Pons (tissue), 1 donor: Measurements from ENCODE around the gene ERLEC1.
"Not testable (repeated sequence)": the region's sequence is repeated elsewhere in the genome, so short reads cannot be mapped to it uniquely, and the experiment has no call there.

Experiments
- DNase-seq: peaks from one replicate; pipeline ENCODE4 v3.0.0-alpha.2; 2016; ENCODE audit warnings: low spot score

Gene ERLEC1

DNA sequence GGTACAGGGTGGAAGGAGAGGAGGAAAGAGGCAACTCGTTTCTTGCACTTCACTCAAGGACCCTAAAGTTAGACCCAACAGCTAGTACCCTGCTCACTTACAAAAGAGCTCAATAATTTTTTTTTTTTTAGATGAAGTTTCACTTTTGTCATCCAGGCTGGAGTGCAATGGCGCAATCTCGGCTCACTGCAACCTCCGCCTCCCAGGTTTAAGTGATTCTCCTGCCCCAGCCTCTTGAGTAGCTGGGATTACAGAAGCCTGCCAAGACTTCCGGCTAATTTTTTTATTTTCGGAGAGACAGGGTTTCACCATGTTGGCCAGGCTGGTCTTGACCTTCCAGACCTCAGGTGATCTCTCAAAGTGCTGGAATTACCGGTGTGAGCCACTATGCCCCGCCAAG, 4.2 kb upstream of the ERLEC1 start:
- no peak for DNase-seq

DNA sequence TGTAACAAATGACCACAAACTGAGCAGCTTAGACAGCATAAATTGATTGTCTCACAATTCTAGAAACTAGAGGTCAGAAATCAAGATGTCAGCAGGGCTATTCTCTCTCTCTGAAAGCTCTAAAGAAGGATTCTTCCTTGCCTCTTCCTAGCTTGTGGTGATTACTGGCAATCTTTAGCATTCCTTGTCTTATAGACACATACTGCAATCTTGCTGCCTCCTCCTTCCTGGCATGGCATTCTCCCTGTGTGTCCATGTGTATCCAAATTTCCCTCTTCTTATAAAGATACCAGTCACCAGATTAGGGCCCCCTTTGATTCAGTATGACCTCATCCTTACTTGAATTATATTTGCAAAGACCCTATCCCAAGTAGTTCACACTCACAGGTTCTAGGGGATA, 2.4 kb upstream of the ERLEC1 start:
- no peak for DNase-seq

DNA sequence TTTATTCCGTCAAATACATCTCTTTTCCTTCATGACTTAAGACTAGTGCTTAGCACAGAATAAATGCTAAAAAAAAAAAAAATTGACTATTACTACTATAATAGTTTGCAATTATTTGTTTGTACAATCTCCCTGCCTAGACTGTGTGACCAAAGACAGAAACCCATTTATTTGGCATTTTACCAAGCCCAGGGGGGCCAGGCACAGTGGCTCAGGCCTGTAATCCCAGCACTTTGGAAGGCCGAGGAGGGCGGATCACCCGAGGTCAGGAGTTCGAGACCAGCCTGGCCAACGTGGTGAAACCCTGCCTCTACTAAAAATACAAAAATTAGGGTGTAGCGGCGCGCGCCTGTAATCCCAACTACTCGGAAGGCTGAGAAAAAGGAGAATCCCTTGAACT, 1.5 kb upstream of the ERLEC1 start:
- DNase-seq: no peak

DNA sequence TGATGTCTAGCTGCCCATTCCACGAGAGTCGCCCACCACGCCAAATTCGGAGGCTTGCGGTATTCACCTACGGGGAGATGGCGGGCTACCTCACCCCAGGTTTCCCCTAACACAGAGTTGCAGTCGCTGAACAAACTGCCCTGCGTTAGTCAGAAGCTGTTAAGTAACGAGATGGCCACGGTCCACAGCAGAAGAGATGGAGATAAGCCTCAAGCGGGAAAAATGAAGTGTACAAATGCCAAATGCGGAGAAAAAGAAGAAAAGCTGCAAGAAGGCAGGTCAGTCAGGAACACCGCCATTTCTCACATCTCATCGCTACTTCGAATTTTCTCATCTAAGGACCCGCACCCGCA, 516 bp upstream of the ERLEC1 start:
- DNase-seq: no peak

DNA sequence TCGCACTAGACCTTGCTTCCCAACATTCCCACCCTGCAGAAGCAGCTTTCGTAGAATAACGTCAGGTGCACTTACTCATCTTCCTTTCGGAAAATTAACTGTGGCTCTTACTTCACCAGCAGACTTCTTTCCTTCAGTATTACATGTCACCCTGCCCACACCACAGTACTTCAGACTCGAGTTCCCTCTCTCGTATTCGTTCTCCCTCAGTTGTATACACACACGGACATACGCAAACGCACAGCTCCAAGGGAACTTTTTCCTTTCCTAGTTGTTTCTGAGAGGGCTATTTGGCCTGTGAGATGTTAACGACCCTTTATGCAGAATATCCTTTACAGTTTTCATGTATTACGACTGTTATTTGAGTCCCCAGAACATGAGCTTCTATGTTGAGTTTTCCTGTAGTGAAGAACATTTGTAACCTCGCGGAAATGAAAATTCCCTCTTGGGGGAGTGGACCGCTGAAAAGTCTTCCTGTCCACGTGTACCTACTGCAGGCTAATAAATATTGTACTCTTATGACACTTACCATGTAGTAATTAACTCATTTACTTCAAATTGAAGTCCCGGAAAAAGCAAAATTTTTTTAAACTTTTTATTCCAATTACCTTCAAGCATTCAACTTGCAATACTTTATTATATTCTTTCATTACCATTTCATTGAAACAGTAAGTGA, 908 bp downstream of the ERLEC1 start:
- peak; percentile 16 for DNase-seq

DNA sequence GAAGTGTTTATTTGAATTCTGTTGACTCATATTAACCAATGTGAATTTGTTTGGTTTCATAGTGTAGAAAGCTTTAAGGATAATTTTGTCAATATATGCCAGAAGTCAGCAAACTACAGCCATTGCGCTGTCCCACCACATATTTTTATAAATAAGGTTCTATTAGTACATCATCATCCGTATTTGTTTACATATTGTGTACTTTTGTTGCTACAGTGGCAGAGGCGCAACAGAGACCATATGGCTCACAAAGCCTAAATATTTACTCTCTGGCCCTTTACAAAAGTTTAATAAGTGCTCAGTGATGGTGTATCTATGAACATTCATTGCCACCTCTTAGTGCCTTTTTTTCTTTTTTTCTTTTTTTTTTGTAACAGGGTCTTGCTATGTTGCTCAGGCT, 6.4 kb downstream of the ERLEC1 start:
- DNase-seq: no peak

DNA sequence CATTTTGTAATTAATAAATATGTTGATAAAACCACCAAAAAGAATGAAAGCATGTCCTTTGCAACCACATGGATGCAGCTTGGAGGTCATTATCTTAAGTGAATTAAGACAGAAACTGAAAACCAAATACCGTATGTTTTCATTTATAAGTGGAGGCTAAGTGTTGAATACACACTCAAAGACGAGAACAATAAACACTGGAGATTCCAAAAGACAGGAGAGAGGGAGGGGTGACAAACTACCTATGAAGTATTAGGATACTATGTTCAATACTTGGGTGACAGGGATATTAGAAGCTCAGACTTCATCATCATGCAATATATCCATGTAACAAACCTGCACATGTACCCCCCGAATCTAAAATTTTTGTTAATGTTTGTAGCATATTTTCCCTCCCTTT, 7.0 kb downstream of the ERLEC1 start:
- DNase-seq: no peak

DNA sequence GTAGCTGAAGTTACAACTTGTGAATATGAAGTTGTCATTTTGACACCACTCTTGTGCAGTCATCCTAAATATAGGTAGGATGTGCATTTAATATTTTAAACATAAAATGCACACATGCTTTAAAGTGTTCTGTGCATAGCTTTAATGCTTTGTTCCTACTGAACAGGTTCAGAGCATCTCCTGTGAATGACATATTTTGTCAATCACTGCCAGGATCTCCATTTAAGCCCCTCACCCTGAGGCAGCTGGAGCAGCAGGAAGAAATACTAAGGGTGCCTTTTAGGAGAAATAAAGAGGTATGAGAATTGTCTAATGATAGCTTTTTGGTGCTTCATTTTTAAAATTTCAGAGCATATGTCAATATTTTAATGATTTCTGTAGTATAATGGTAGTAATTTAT, 14.7 kb downstream of the ERLEC1 start:
- DNase-seq: no peak

DNA sequence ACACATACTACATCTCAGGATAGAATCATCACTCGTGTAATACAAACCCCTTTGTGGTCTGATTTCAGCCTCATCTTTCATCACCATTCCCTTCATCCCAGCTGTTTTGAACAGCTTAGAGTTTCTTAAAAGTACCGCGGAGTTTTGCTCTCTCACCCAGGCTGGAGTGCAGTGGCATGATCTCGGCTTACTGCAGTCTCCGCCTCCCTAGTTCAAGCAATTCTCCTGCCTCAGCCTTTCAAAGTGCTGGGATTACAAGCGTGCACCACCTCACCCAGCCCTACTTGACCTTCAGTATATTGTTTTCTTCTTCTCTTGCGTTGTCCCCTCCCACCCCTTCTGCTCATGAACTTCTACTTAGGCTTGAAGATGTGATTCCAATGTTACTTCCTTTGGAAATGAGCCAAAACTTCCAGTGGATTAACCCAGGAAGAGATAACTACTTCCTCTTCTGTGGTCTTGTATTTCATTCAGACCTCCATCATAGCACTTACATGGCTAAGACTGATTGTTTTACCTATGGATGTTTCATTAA, 15.8 kb downstream of the ERLEC1 start:
- no peak for DNase-seq

DNA sequence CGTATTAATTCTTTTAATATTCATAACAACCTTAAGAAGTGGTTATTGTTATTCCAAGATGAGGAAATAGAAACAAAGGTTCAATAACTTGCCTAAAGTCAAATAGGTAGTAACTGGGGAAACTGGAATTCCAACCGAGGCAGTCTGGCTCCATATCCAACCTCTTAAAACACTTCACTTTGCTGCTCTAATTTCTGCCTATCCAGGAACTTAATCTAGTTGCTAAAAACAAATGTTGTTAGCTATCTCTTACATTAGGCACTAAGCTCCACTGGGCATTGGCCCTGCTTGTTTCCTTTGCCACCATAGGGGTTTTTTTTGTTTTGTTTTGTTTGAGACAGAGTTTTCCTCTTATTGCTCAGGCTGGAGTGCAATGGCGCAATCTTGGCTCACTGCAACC, 24.8 kb downstream of the ERLEC1 start:
- DNase-seq: no peak

DNA sequence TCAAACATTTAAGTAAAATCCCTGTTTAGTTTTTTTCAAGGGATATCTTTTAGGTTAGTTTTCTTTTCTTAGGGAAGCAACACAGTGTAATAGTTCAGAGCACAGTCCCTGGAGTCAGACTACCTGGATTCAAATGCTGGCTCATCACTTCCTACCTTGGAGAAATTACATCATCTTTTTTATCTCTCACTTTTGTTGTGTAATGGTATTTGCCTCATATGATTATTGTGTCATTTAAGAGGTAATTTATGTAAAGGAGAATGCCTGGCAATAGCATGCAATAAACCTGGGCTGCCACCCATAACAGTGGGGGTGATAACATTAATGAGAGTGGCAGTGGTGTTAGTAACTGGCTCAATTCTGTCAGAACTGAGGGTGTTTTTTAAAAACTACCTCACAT, 26.3 kb downstream of the ERLEC1 start:
- no peak for DNase-seq

DNA sequence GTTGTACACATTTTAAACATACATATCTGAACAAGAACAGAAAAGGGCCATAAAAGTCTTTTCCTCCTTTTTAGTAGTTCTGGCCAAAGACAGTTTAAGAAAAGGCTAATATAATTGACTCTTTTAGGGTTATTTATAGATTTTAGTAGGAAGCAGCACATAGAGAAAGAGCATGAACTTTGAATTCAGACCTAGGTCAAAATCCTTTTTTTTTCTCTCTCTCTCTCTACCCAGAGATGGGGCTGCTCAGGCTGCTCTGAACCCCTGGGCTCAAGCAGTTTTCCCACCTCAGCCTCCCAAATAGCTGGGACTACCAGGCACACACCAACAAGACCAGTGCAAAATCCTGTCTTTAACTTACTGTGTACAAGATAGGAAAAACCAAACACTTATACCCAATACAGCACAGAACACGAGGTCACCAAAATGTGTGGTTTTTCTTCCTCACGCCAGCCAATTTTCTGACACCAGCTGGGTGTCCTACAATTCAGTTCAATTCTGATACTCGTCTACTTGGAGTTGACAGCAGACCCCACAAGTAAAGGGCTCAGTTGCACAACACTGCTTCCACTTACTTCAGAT, 32.1 kb downstream of the ERLEC1 start:
- no peak for DNase-seq

DNA sequence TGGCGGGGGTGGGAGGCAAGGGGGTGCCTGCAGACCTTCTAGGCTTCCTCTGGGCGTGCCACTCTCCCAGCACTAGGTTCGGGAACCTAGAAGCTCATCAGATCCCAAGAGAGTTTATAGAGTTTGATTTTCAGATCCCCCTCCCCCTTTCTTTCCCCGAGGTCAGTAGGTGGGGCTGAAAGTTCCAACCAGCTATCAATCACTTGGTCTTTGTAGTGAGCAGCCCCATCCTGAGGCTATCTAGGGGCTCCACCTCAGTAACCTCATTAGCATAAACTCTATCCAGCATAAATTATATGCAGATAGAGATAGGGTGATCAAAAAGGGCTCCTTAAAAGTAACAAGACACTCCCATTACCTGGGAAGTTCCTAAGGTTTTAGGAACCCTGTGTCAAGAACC, 32.8 kb downstream of the ERLEC1 start:
- DNase-seq: no peak

DNA sequence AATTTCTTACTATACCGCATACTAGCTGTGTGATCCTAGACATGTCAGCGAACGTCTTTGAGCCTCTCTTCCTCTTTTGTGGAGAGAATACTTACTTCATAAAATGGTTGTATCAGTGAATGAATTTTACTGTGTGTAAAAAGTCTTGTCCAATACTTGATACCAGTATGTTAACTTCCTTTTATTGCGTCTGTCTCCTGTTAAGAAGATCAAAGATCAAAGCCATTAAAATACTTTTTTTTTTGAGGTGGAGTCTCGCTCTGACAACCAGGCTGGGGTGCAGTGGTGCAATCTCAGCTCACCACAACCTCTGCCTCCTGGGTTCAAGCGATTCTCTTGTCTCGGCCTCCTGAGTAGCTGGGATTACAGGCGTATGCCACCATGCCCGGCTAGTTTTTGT, 33.2 kb downstream of the ERLEC1 start:
- no peak for DNase-seq

DNA sequence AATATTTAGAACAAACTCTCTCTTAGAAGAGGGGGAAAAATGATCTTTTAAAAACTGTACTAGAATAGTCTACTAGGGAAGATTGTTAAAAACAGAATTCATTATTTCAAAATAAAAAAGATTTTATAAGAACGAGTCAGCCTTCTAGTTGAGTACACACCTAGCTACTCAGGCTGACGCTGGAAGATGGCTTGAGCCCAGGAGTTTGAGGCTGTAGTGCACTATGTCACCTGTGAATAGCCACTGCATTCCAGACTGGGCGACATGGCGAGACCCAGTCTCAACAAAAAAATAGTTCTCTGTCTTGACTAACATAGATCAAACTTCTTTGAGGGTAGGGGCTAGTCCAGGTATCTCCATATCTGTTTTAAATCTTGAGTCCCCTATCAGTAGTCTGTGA, 33.9 kb downstream of the ERLEC1 start:
- no peak for DNase-seq

DNA sequence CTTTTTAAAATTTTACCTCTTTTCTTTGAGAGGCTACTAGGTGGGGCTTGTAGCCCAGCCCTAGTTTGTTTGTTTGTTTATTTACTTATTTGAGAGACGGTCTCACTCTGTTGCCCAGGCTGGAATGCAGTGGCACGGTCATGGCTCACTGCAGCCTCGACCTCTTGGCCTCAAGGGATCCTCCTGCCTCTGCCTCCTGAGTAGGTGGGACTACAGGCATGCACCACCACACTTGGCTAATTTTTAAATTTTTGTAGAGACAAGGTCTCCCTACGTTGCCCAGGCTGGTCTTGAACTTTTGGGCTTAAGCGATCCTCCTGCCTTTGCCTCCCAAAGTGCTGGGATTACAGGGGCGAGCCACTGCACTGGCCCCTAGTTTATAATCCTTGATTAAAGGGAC, 35.0 kb downstream of the ERLEC1 start:
- no peak for DNase-seq

DNA sequence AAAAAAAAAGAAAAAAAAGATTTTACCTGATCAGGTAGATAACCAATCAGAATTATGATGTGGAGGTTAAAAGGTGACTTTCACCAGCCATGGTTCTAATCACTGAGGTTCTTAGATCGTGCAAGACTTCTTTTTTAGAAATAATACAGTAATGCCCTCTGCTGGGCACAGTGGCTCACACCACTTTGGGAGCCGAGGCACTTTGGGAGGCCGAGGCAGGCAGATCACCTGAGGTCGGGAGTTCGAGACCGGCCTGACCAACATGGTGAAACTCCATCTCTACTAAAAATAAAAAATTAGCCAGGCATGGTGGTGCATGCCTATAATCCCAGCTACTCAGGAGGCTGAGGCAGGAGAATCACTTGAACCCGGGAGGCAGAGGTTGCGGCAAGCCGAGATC, 36.8 kb downstream of the ERLEC1 start:
- not testable (repeated sequence) for DNase-seq

DNA sequence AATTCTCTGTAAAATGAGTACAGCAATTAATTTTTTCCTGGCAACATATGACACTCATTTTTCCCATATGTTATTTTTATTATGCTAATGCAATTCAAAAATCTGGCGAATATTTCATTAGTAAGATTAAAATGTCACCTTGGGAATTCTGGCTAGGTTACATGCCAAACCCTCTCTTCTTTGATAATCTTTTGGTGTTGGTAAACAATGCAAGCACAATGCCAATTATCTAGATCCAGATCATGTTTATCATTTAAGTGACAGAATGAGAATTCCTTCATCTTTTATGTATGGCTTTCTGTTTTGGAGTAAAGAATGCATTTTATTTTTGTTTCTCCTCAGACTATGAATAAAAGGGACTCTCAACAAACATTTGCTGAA, 39.2 kb downstream of the ERLEC1 start:
- DNase-seq: no peak

DNA sequence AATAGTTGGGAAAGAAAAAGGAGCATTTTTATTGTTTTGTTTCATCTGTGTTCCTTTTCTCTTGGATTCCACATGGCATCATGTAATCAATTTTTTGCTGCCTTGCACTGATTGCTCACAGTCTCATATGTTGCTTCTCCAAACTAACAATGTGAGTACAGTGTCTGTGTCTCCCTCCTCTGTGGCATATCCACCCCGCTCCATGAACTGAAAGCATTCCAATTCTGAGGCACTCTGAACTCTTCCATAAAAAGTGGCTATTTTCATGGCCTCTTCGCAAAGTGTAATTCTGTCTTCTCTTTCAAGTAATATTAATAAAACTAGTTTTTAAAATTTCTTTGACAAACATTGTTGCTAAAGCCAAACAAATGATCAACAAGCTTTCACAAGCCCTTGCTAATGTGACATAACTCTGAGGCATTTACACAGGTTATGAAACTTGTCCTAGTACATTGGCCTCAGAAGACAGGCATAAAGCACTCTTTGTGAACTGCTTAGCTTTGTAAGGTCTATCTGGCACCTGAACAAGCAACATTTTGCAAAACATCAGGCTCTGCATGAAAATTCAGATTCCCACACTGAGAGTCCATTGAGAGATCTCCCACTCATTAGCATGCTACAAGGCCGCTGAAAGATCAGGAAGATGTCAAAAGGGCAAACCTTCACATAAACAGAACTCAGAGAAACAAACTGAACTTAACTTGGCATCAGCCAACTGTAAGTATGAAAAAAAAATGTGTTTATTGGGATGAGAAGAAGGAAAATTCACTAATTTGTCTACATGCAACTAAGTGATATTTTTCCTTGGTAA, 39.9 kb downstream of the ERLEC1 start:
- peak; percentile 80 for DNase-seq

DNA sequence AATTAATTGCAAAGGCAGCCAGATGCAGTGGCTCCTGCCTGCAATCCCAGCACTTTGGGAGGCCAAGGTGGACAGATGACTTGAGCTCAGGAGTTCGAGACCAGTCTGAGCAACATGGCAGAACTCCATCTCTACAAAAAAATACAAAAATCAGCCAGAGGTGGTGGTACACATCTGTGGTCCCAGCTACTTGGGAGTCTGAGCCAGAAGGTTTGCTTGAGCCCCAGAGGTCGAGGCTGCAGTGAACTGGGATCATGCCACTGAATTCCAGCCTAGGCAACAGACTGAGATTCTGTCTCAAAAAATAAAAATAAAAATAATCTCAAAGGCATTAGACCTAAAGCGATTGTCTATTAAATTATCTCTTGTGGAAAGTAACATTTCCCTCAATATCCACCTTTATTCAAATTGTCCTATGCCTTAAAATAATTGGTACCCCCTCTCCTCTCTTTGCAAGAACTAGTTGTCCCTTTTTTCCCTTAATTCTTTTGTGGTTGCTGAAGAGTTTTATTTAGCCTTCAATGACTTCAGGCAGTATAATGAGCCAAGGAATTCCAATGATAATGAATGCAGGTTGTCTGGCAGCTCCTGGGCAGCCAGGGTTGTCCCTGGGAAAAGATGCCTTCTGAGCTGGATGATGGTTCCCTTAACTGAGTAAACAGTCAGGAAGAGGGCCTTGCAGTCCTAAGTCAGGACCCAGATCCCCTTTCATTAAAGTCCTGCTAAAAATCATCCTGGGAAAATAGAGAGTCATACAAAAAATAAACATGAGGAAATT, 40.7 kb downstream of the ERLEC1 start:
- DNase-seq: peak; percentile 52

DNA sequence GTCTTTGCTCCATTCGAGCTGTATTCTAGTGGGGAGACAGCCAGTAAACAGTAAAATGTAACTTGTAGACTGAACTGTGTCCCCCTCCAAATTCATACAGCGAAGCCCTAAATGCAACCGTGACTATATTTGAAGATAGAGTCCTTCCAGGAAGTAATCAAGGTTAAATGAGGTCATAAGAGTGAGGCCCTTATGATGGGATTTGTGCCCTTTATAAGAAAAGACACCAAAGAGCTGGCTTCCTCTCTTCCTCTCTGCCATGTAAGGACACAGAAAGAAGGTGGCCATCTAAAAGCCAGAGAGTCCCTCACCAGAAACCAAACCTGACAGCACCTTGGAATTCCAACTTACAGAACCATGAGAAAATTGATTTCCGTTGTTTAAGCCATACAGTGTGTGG, 41.5 kb downstream of the ERLEC1 start:
- DNase-seq: no peak

DNA sequence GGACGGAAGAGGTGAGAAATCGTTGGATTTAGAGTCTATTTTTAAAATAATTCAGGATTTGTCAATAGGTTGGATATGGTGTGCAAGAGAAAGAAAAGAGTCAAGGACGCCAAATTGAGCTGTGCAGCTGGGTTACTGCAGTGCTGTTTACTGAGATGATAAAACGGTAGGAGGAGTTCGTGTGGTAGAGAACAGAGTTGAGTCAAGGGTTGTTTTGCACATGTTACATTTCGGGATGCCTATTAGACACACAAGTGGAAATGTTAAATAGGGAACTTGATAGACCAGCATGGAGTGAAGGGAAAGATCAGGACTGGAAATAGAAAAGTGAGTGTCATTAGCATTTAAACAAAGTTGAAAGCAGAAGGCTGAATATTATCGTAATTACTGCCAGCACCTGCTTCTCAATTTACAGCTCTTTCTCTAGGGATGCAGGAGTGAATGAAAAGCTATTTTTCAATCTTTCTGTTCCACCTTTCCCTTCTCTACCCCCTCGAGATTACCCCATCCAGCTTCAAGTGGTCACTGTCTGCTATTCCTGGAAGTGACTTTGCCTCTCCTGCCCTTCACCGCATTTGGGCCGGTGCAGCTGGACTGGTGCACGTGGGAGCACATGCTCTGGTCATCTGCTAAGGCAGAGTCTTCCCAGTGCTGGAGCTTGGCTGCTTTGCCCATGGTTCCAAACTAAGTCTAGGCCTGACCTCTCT, 42.6 kb downstream of the ERLEC1 start:
- no peak for DNase-seq
